ENCODE results near the gene PCNX3.

DNA sequence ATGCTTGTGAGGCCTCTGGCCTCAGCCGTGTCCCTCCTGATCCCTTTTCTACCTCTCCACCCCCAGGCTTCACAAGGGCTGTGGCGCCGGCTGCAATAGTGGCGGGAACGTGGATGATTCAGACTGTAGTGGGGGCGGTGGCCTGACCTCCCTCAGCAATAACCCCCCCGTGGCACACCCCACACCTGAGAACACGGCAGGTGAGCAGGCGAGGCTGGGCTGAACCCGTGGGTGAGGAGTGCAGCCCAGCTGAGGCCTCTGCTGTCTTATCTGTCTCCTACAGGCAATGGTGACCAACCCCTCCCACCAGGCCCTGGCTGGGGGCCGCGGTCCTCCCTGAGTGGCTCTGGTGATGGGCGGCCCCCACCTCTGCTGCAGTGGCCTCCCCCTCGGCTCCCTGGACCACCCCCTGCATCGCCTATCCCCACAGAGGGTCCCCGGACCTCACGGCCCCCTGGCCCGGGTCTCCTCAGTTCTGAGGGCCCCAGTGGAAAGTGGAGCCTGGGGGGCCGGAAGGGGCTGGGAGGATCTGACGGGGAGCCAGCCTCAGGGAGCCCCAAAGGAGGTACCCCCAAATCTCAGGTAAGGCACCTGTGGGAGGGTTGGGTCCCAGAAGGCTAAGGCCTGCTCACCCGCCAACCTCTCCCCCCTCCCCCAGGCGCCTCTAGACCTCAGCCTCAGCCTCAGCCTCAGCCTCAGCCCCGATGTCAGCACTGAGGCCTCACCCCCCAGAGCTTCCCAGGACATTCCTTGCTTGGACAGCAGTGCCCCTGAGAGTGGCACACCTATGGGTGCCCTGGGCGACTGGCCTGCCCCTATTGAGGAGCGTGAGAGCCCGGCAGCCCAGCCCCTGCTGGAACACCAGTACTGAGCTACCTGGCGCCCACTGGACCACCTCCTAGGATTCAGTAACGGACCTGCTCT, 20.8 kb downstream of the PCNX3 start:
- TF ChIP-seq, protein P1, sequence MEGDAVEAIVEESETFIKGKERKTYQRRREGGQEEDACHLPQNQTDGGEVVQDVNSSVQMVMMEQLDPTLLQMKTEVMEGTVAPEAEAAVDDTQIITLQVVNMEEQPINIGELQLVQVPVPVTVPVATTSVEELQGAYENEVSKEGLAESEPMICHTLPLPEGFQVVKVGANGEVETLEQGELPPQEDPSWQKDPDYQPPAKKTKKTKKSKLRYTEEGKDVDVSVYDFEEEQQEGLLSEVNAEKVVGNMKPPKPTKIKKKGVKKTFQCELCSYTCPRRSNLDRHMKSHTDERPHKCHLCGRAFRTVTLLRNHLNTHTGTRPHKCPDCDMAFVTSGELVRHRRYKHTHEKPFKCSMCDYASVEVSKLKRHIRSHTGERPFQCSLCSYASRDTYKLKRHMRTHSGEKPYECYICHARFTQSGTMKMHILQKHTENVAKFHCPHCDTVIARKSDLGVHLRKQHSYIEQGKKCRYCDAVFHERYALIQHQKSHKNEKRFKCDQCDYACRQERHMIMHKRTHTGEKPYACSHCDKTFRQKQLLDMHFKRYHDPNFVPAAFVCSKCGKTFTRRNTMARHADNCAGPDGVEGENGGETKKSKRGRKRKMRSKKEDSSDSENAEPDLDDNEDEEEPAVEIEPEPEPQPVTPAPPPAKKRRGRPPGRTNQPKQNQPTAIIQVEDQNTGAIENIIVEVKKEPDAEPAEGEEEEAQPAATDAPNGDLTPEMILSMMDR (IDR thresholded peaks at IDR 0.05) = no peak
- no peak for TF ChIP-seq SIN3A (IDR thresholded peaks at IDR 0.05; ENCODE audit: borderline replicate concordance, insufficient read depth, low read depth, low read length)

Data from Panc1 (cell line).